Measurements from ENCODE around the gene DNAJC18.

DNA sequence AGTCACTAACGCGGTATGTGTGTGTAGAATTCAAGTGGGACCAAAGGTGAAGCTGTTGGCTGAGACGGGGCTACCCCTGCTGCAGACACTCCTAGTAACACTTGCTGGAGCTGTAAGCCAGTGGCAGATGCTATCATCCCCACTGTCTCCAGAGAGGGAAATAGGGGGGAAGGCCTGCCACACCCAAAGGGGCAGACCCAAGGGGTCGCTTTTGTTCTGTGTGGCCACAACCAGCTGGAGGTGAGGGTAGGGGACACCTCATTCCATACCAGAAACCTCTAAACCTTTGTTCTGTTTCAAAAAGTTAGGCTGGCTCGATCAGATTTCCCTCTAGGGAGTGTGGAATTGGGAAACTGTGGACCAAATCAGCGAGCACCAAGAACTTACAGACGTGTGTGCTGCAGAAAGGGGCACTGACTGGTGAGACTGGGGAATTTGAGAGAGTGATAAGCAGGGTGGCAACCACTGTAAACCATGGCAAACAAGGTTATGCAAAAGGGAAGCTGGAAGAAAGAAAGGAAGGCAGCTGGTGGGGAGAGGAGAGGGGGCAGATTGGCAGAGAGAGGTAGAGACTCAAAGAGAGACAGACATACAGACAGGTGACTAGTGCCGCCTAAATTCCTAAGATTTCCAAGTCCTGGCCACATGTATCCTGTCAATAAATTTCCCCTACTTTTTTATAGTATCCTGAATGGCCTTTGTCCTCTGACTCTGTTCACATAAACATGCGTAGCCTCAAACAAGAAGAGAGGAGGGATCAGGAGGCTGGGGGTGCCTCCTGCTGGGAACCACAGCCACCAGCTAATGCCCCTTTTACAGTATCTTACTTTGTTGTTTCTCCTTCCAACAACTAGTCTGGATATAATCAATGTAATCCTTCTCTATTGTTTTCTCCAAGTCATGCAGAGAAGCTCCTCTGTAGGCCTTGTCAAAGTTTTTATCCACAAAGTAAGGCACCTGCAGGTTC lies 19.8 kb downstream of the DNAJC18 start:
- TF ChIP-seq CTCF (IDR thresholded peaks at IDR 0.05; ENCODE audit: low read length) (no peak), EZH2 (IDR thresholded peaks at IDR 0.05; ENCODE audit: borderline replicate concordance, low read length) (no peak)

Measured in OCI-LY1 (cell line).